CD4-positive, alpha-beta T cell treated with Interleukin-1 beta for 1 hour (primary cell): ENCODE results near the gene AKIRIN1.
"Not testable (repeated sequence)": the region's sequence is repeated elsewhere in the genome, so short reads cannot be mapped to it uniquely, and the experiment has no call there.

Experiments
- DNase-seq, 2 donors: peaks; one replicate each; pipeline ENCODE4 v3.0.0-alpha.2; 2020 to 2022

The AKIRIN1 gene

GRCh38 chr1:38990738-38991637 is at the start of gene AKIRIN1:
TSS of gene AKIRIN1 (plus strand) at chr1:38991276. CDS start at chr1:38991381, 105 bp downstream.
- peak; percentile 98 for DNase-seq

GRCh38 chr1:38941527-38942019 is 49.5 kb upstream of the AKIRIN1 start, which contains the start of gene RHBDL2:
TSS of gene RHBDL2 (minus strand) at chr1:38941830. CDS start at chr1:38919212, 22,618 bp downstream.
- DNase-seq: no peak

GRCh38 chr1:38942664-38943428 is 48.2 kb upstream of the AKIRIN1 start:
- no peak for DNase-seq

- no peak for DNase-seq
Observed at GRCh38 chr1:38944547-38944946, 46.5 kb upstream of the AKIRIN1 start.

- DNase-seq: no peak
Observed at GRCh38 chr1:38950553-38950952, 40.5 kb upstream of the AKIRIN1 start.

GRCh38 chr1:38953433-38953860 is 37.6 kb upstream of the AKIRIN1 start:
- no peak for DNase-seq

- no peak for DNase-seq
Observed at GRCh38 chr1:38958967-38959366, 32.1 kb upstream of the AKIRIN1 start.

GRCh38 chr1:38962113-38962512 is 29.0 kb upstream of the AKIRIN1 start:
- DNase-seq: no peak

- DNase-seq: no peak
Observed at GRCh38 chr1:38962560-38962959, 28.5 kb upstream of the AKIRIN1 start.

GRCh38 chr1:38964140-38964548 is 26.9 kb upstream of the AKIRIN1 start:
- DNase-seq: peak in 1 of 2 donors; percentile 21

- not testable (repeated sequence) for DNase-seq
Observed at GRCh38 chr1:38973145-38973544, 17.9 kb upstream of the AKIRIN1 start.

- DNase-seq: no peak
Observed at GRCh38 chr1:38973659-38974437, 17.2 kb upstream of the AKIRIN1 start.

GRCh38 chr1:38977399-38978244 is 13.5 kb upstream of the AKIRIN1 start:
- DNase-seq: peak; percentile 79 to 81

GRCh38 chr1:38978245-38978542 is 12.9 kb upstream of the AKIRIN1 start:
- DNase-seq: not testable (repeated sequence)

GRCh38 chr1:38979380-38979779 is 11.7 kb upstream of the AKIRIN1 start:
- not testable (repeated sequence) for DNase-seq

- DNase-seq: no peak
Observed at GRCh38 chr1:38989979-38990378, 1.1 kb upstream of the AKIRIN1 start.

GRCh38 chr1:38990386-38990737 is 714 bp upstream of the AKIRIN1 start:
- DNase-seq: no peak

GRCh38 chr1:38991638-38992411 is 749 bp downstream of the AKIRIN1 start:
- no peak for DNase-seq

GRCh38 chr1:38992412-38993111 is 1.5 kb downstream of the AKIRIN1 start:
- DNase-seq: no peak

GRCh38 chr1:38994196-38994595 is 3.1 kb downstream of the AKIRIN1 start:
- no peak for DNase-seq
